HG03354 (cell line): Measurements from ENCODE around the gene MT1F.

Experiments
- ATAC-seq: cut with Tn5 transposase; IDR thresholded peaks from one replicate; pipeline ENCODE4 v1.9.1; 2021; ENCODE audit warnings: mild to moderate bottlenecking; ENCODE audit not compliant: unreplicated experiment, poor library complexity, severe bottlenecking

The MT1F gene

GRCh38 chr16:56684926-56685590 lies 27.3 kb downstream of the MT1F start:
- no peak for ATAC-seq

GRCh38 chr16:56686758-56687157 lies 29.0 kb downstream of the MT1F start:
- no peak for ATAC-seq

GRCh38 chr16:56688762-56689161 lies 31.0 kb downstream of the MT1F start:
- no peak for ATAC-seq

- no peak for ATAC-seq
These were observed 31.4 kb downstream of the MT1F start for GRCh38 chr16:56689171-56689570.

- ATAC-seq = no peak
These were observed 32.8 kb downstream of the MT1F start for GRCh38 chr16:56690420-56691122.

- no peak for ATAC-seq
These were observed 34.1 kb downstream of the MT1F start for GRCh38 chr16:56691885-56692284.

GRCh38 chr16:56695246-56695645 lies 37.5 kb downstream of the MT1F start:
- ATAC-seq = no peak

- ATAC-seq = no peak
These were observed 39.8 kb downstream of the MT1F start for GRCh38 chr16:56697456-56698155.

GRCh38 chr16:56700195-56700594 lies 42.4 kb downstream of the MT1F start:
- no peak for ATAC-seq

GRCh38 chr16:56700631-56701030 lies 42.9 kb downstream of the MT1F start:
- no peak for ATAC-seq

- no peak for ATAC-seq
These were observed 43.8 kb downstream of the MT1F start for GRCh38 chr16:56701534-56701933.

- ATAC-seq = no peak
These were observed 45.1 kb downstream of the MT1F start for GRCh38 chr16:56702836-56703235.
